ENCODE results near the gene INPP5A. TPM values are rescaled to one million over a fixed set of nuclear protein-coding genes. Genes with fewer than 3 reads are reported as not detected.

The INPP5A gene
- total RNA-seq, 1 experiment from 2014 or later: 25.5 TPM

DNA sequence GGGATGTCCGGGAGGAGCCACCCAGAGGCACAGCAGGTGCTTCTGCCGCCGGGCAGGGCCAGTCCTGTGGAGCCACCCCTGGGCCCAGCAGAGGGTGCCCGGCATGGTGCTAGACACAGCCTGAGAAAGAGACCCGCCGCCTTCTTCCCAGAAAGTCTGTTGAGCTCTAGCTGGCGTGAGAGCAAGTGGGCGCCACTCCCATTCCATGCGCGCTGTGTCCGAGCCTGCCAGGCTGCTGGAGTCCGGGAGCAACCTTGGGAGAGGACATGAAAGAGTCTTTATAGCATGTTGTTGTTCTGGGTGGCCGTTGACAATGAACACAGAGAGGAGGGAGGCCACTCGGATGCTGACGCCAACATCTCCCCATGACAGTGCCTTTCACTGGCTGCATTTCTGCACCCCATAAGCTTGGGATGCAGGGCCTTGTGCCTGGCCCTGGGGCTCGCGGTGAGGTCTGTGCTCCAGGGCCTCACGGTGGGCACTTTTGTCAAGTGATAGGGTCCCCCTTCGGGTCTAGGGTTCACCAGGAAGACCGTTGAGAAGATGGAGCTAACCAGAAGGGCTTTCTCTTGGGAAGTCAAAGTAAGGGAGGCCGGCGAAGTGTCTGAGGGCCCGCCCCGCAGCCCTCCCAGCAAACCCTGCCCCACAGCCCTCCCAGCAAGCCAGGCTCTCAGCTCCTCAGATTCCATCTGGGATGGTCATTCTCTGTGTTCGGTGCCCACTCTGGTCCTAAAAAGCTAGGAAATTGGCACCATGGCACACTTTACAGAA is 201.1 kb downstream of the INPP5A start:
- DNase-seq (ENCODE audit: low read depth): no peak

DNA sequence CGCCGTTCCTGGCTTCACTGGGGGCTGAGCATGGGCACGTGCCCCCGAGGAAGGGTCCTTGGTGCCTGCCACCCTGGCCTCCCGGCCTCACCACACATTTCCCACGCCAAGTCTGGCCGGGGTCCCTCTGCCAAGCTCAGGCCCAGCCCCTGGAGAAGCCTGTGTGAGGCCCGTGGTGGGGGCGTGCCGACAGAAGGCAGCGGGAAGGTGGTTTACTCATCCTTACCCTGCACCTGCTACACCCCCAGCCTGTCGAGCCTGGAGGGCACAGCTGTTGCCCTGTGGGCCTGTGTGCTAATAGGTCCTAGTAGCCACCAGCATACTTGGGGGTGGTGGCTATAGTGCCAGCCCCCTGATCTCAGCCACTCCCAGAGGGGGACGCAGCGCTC is 201.6 kb downstream of the INPP5A start:
- no peak for DNase-seq (ENCODE audit: low read depth)

DNA sequence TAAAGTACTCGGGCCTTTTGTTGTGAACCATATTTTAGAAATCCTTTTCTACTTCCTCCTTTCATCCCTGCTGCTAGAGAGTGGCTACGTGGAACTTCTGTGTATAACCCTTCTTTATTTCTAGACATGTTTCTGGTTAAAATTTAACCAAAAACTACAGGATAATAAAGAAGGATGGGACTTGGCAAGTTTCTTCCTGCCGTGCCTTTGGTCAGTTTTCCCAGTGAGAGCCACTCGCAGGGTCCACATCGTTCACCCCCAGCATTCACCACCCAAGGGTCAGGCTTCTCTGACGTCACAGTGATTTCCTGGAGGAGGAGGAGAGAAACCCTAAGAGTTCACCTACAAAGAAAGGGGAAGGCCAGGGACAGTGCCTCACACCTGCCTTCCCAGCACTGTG is 203.0 kb downstream of the INPP5A start:
- DNase-seq (ENCODE audit: low read depth): no peak

DNA sequence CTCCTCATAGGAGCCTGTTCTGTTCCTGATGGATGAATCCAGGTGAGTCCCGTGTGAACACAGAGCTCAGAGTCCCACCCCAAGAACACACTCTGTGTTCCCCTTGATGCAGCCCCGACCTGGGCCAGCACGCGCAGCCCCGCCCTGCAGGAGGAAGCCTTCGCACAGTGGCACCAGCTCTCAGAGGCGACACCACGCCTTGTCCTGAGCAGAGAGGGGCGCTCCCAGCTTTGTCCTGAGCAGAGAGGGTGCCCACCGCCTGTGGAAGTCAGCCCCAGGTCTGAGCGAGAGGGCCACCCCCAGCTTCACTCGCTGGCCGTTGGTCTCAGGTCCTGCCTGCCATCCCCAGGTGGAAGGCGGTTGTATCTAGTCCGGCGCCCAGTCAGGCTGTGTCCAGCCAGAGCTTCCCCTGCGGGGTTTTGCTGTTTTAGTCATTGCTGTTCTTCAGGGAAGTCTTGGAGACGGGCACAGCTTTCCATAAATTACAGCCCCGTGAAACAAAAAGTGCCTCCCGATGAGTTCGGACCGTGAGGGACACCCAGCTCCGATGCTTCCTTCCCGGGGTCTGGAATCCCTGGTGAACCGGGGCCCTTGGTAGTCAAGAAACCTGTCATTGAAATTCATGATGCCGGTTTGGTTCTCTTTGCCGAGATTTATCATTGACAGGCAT is 204.7 kb downstream of the INPP5A start:
- DNase-seq (ENCODE audit: low read depth): no peak

DNA sequence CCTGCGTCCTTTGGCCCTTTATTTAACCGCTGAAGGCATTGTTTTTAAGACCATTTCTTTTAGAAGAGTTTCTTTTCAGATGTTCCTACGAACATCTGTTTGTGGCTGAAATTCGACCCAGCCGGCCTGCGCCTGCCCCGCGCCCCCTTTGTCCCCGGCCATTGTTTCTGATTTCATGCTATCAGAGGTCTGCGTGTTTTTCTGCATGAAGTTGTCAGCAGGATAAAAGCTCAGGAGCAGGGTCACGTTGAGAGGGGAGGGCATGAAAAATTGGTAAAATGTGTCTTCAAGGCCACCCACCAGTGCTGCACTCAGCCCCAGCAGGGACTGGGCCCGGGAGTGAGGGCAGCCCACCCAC is 205.2 kb downstream of the INPP5A start:
- no peak for DNase-seq (ENCODE audit: low read depth)

DNA sequence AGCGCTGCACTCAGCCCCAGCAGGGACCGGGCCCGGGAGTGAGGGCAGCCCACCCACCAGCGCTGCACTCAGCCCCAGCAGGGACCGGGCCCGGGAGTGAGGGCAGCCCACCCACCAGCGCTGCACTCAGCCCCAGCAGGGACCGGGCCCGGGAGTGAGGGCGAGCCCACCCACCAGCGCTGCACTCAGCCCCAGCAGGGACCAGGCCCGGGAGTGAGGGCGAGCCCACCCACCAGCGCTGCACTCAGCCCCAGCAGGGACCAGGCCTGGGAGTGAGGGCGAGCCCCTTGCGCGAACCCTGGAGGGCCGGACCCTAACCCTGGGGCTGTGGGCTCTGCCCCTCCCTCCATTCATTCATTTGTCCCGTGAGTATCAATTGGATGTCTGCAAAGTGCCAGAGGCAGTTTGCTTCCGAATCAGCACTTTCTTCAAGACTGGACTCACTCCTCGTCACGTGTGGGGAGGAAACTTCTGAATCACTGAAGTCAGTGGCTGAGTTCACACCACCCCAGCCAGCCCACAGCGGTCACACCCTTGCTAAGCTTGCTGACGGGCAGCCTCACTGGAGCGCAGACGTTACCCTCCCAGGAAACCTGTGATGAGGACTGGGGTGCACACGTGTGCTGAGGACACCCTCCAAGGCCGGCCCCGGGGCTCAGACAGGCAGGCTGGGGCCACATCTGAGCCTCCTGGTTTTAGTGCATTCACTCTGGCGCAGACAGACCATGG is 205.8 kb downstream of the INPP5A start:
- DNase-seq (ENCODE audit: low read depth): peak; percentile 14

DNA sequence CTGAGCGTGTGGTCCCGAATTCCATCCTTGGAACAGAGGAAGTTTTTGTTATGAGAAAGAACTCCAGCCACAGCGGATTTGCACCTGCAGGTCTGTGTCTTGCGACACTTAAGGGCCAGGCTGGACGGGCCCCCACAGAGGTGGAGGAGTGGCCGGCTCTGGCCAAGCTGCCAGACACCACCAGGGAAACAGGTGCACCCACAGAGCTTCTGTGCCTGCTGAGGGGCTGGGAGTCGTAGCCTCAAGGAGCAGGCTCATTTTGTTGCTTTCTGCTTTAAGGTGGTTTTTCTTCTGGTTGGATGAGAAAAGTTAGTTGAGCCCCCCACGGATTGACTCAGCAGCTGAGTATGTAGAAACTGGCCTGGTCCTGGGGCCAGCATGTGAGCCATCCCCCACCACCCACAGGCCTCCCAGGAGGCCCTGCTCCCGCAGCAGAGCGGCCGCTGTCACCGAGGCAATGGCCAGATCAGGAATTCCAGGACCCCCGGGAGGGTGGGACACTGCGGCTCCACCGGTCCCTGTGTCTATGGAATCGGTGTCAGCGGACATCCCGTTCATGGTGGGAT is 206.4 kb downstream of the INPP5A start:
- DNase-seq (ENCODE audit: low read depth): no peak

DNA sequence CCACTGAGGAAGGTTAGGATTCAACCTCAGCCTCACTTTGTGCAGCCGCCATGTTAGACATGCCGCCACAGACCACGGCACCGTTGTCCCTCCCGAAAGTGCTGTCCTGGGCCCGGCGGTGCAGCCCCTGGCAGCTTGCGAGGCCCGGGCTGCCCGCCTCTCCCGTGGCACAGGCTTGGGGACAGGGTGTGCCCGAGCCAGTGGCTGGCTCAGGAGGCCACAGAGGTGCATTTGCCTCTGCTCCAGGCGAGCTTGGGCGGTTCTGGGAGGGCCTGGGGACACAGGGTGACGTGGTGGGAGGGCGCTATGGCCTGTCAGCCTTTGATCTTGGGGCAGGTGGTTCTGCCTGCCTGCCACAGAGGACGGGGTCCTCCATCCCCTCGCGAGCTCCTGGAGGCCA is 207.3 kb downstream of the INPP5A start:
- no peak for DNase-seq (ENCODE audit: low read depth)

DNA sequence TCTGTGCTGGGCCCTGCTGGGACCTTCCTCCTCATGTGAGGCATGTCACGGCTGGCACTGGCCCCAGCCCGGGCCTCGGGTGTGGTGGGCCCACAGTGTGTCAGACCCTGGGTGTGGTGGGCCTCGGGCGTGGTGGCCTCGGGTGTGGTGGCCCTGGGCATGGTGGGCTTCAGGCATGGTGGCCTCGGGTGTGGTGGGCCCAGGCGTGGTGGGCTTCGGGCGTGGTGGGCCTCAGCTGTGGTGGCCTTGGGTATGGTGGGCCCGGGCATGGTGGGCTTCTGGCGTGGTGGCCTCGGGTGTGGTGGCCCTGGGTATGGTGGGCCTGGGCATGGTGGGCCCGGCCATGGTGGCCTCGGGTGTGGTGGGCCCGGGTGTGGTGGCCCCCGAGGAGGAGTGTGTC is 207.9 kb downstream of the INPP5A start:
- no peak for DNase-seq (ENCODE audit: low read depth)

DNA sequence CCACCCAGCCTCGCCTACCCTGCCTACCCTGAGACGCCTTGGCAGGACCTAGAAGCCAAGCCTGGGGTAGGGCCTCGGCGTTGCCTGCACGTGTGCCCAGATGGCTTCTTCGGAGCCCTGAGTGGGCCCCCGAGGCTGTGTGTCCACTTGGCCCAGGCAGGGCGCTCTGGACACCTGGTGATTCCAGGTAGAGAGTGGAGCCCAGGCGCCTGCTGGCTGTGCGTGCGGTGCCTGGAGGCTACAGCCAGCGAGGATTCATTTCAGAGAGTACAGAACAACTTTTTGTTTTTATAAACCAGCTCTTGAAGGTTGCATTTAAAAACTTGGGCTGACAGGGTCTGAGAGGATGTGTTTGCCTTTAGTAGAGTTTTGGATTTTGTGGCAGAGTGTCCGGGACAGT is 208.4 kb downstream of the INPP5A start:
- no peak for DNase-seq (ENCODE audit: low read depth)

DNA sequence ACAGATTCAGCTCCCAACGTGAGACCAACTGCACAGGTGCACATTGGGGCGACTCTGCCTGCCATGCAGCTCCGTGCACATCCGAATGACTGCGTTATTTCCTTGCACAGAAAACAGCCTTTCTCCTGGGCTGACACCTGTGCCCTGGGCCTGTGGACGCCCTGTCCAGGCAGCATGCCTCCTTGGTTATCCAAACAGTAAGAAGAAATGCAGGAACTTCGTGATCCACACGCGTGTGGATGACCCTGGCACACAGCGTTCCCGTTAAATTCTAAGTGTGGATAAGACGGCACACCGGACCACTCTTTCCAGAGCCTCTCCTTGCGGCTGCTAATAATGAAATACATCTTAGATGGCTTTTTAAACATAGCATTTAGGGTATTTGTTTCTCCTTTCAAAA is 208.8 kb downstream of the INPP5A start:
- no peak for DNase-seq (ENCODE audit: low read depth)

DNA sequence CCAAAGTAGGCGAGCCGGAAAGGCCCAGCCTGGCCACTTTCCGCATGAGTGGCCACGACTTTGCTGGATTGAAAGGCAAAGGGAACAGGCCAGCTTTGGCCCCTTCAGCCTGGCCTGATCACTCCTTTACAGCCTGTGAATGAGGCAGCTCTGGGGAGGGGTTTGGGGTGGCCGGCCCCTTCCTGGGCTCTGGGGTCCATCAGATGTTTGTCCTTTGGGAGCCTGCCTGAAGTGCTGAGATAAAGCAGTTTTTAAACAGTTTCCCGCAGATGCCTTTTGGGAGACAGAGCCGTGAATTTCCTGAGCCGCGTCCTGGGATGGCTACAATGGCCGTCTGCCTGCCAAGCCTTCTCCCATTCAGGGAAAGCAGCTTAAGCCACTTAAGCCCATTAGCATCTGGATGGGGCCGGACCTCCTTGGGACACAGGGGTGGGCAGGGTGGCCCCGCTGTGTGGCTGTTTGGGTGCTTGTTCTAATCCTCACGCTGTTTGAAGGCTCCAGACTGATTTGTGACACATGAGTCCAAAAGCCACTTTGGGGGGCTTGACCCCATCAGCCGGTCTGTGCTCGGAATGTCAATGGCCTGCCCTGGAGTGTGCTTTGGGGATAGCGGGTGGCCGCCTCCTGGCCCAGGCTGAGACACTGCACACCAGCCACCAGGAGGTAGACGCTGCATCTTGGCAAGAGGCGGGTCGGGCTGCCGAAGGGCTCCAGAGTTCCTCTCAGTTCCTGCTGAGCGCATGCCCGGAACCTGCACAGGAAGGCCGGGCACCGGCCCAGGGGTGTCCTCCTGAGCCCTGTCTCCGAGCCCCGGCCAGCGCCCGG is 209.4 kb downstream of the INPP5A start:
- no peak for DNase-seq (ENCODE audit: low read depth)

DNA sequence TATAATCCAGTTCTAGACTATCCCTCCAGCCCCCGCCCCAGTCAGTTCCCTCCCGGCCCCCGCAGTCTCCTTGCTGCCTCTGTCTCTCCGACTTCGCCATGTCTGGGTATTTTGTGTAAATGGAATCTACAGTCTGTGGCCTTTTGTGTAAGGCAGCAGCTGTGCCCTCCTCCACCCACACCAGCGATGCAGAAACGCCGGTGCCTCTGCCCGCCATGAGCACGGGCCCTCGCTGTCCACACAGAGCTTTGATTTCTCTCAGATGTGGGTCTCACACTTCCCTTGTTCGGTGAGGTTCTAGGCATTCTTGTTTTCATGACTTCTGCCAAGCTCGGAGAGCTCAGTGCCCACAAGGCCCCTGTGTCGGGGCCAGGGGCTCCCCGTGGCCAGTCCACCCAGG is 210.5 kb downstream of the INPP5A start:
- DNase-seq (ENCODE audit: low read depth): no peak

DNA sequence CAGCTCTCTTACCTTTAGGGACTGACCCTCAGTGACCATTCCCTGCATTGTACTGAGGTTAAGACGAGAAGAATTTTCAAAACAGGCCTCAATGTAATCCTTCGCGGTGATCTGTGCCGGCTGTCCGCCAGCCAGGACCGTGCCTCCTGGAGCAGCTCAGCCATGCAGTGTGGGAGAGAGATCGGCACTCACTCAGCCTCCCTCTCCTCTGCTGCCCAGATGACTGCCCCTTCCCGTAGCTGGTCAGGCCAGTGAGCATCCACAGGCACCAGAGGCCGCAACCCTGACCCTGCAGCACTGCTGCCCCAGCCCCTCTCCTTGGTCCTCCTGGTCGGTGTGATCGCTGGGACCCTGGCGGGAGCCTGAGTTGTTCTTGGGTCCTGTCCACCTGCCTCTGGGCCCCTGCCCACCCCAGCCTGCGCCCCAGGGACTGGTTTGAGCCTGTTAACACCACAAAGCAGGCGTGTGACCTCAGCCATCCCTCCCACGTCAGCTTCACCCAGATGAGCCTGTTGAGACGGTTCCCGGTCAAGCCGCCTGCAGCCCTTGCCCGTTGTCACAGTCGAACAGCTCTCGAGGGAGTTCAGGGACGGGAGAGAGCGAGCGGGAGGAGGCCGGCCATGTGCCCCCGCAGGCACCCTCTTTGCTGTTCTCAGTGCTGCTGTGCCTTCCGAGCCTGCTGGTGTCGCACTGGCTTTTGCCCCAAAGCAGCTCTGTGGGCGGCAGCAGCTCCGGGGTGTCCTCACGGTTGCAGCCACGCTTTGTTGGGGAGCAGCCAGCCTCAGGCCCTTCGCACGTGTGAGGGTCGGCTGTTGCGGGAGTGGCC is 211.2 kb downstream of the INPP5A start:
- DNase-seq (ENCODE audit: low read depth): no peak

DNA sequence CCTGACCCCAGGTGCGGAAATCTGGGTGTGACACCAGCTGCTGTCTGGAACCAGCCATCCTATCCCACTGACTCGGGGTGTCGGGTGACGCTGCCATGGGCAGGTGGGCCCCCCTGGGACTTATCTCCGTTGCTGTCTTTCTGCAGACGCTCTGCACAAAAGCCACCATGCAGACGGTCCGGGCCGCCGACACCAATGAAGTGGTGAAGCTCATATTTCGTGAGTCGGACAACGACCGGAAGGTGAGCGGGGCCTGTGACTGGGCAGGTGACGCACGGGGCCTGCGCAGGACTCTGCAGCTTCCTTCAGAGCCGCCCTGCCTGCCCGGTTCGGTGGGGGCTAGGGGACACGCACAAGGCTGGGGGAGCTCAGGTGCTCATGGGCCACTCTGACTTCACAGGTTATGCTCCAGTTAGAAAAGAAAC is 211.8 kb downstream of the INPP5A start:
- no peak for DNase-seq (ENCODE audit: low read depth)

DNA sequence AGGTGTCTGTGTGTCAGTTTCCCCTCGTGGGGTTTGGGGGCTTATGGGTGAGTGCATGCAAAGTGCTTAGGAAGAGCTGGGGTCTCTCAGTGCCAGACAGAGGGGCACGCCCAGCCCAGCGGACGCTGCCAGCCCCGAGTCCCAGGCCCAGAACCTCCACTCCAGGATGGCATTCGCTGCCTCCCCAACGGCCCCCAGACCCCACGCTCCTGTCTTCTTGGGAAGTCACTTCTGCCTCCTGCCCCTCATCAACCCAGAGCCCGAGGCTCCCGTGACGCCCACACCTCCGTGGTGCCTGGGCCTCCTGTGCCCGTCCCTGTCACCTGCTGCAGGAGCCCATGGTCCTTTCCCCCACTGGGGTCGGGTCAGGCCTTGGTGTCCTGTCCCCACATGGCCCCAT is 213.3 kb downstream of the INPP5A start:
- DNase-seq (ENCODE audit: low read depth): no peak

DNA sequence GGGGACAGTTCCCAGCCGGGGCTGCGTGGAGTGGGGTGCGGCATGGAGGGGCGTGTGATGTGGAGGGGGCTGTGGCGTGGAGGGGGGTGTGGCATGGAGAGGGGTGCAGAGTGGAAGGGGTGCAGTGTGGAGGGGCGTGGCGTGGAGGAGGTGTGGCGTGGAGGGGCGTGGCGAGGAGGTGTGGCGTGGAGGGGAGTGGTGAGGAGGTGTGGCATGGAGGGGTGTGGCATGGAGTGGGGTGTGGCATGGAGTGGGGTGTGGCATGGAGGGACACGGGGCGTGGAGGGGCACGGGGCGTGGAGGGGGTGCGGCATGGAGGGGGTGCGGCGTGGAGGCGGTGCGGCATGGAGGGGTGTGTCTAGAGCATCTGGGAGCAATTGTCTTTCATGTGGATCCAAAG is 214.8 kb downstream of the INPP5A start:
- no peak for DNase-seq (ENCODE audit: low read depth)

DNA sequence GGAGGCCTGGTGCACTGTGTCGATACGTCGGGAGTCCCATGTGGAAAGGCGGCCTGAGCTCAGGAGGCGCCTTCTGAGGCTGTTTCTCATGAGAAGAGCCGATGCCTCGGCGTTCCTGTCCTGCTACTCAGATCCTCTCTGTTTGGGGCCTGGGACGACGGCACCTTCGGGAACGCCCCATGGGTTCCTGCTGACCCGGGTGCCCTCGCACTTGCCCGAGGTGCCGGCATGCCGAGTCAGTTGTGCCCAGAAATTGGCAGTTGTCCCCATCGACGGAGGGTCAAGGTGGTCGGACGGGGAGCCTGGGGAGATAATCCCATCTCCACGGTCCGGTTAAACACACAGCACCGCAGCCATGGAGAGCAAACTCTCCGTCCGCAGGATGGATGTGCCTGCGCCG is 215.4 kb downstream of the INPP5A start:
- no peak for DNase-seq (ENCODE audit: low read depth)

DNA sequence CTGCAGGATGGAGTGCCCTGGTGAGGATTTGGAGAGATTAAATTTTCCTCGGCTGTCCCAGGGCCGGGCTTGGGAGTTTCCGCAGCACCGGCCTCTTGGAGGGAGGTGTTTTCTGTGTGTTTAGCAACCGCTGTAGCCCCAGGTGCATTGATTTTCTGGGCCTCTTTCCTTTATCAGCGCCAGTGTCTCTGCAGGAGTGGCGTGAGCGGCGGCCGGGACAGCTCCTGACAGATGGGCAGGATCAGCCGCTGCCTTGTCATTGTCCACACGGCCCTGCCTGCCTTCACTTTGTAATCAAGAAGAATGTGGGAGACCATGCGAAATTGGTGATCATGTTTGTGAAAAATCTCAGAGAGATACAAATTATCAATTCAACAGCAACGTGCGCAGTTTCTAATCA is 216.0 kb downstream of the INPP5A start:
- DNase-seq (ENCODE audit: low read depth): no peak

DNA sequence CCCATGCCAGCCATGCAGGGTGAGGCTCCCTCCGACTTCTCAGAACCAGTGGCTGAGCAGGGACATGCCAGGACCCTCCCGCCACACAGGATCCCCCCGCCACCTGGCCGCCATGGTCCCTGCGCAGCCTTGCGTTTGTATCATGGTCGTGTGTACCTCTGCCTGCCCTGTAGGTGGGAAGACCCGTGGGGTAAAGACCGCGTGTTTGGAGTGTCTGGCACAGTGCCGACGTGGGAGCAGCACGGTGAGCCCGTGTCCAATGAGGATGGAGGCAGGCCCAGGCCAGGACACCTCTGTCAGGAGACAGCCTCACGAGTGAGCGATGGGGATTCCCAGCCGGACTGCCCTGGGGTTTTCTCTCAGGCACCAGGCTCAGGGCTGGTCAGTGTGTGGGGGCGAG is 216.5 kb downstream of the INPP5A start:
- DNase-seq (ENCODE audit: low read depth): no peak

DNA sequence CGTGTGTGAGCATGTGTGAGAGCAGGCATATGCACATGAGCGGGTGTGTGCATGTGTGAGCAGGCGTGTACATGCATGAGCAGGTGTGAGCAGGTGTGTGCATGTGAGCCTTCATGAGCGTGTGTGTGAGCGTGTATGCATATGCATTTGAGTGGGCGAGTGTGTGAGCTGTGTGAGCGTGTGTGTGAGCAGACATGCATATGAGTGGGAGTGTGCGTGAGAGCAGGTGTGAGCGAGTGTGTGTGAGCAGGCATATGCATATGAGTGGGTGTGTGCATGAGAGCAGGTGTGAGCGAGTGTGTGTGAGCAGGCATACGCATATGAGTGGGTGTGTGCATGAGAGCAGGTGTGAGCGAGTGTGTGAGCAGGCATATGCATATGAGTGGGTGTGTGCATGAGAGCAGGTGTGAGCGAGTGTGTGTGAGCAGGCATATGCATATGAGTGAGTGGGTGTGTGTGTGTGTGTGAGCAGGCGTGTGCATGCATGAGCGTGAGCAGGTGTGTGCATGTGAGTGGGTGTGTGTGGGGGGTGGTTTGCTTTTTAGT is 217.7 kb downstream of the INPP5A start:
- DNase-seq (ENCODE audit: low read depth): no peak
